Pancreas (tissue), 10 donors: ENCODE data around the gene C18orf63. TPM values are rescaled to one million over a fixed set of nuclear protein-coding genes. Genes with fewer than 3 reads are reported as not detected.
A peak's percentile ranks its signal among the peaks of the same experiment; 100 is the strongest.

Experiments used
- ATAC-seq, 4 donors: fragments of 200-7000 bp; cut with Tn5 transposase; one replicate each; pipeline versions ENCODE4 v1.8.0 to v1.9.1; 2020; ENCODE audit warnings: mild to moderate bottlenecking in 4 of 4, moderate library complexity in 4 of 4
- DNase-seq, 6 donors: peaks; one replicate each; pipeline ENCODE4 v3.0.0-alpha.2; 2020
- FAIRE-seq: peaks from 2 replicates; lab custom pipeline; 2012; peaks lifted over from hg19 to GRCh38; lab: Jason Lieb, UNC
- H3K27ac ChIP-seq, 4 donors: fragments of 200-600 bp; sonication (generic); 1 replicate in 3 of 4; 2 replicates in 1 of 4; pipeline versions ENCODE4 v1.5.0 to v1.8.0; 2020
- H3K27me3 ChIP-seq, 4 donors: fragments of 200-600 bp; one replicate each; pipeline ENCODE4 v1.8.0; 2021
- H3K36me3 ChIP-seq, 3 donors: fragments of 200-600 bp; sonication (generic) in 1 of 3; one replicate each; pipeline versions ENCODE4 v1.5.0 to v1.8.0; 2020 to 2021
- H3K4me1 ChIP-seq, 3 donors: fragments of 200-600 bp; one replicate each; pipeline ENCODE4 v1.8.0; 2021
- H3K4me3 ChIP-seq, 4 donors: fragments of 200-600 bp; sonication (generic) in 2 of 4; one replicate each; pipeline versions ENCODE4 v1.5.0 to v1.8.0; 2020 to 2021
- H3K9me3 ChIP-seq, 4 donors: fragments of 200-600 bp; one replicate each; pipeline ENCODE4 v1.8.0; 2021
- WGBS, 2 donors: extraction: QIAGEN DNeasy Blood & Tissue Kit; methylation state at CpG; one replicate each; pipeline ENCODE4 v1.1.7; 2013; 5-methylcytosine and 5-hydroxymethylcytosine counted together
- intact Hi-C, 3 donors: fragments of 100-400 bp; cut with DNase I; formaldehyde crosslinking; loops; one replicate each; pipeline versions ENCODE4 v1.11.1 to v1.14.2; 2022
- polyA plus RNA-seq, 2 donors: library from polyadenylated mRNA; stranded (reverse); fragments of 200-250 nt; gene quantifications; one replicate each; pipeline ENCODE4 v1.2.3, GENCODE V29; 2013
- total RNA-seq, 6 donors: library from RNA; stranded (reverse); fragmentation: NEBNext Ultra II Directional in 4 of 6; extraction: Animal tissue kit (Norgen Biotek cat#: 25700) in 4 of 6; gene quantifications; one replicate each; pipeline versions ENCODE4 v1.2.1 to v1.2.4, GENCODE V29; 2021 to 2023
- TF ChIP-seq, protein P1 (sequence below), 4 donors: fragments of 200-600 bp; sonication (generic) in 3 of 4; IDR thresholded peaks; one replicate each; pipeline versions ENCODE4 v1.5.0 to v1.8.0; 2021; ENCODE audit warnings: antibody characterized with exemption in 4 of 4
- donor health status: healthy with polysubstance abuse.
- donor health status: DM: no; HTN: no; CAD: no; lungs with moderate emphysema.
- donor health status: DM: no; HTN: no; CAD: no.
- donor health status: control.
- donor health status: control.
- donor health status: Bipolar disorder and iron deficiency.
- donor health status: DM: yes; HTN: yes; CAD: no.
- donor health status: DM: no; HTN: no; CAD: no.
- donor health status: DM: no; HTN: no; CAD: no.
- donor health status: DM: yes; HTN: yes; CAD: no.

The C18orf63 gene
- total and polyA plus RNA-seq, 8 donors: not detected

DNA sequence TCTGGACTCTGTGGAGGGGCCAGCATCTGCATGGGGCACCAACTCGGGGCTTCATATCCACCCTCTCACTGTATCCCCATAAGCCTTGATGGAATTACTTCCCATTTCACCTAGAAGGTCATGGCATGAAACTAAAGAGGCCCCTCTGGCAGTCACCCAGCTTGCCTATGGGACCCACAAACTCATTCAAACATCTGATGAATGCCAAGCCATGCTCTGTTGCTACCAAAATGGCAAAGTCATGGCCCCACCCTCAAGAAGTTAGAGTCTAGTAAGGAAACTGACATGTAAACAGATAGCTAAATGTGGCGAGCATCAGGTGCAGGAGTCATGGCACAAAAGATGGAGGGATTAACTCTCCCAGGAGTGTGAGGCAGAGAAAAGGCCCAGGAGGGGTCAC, 38.3 kb upstream of the C18orf63 start:
- TF ChIP-seq, protein P1, sequence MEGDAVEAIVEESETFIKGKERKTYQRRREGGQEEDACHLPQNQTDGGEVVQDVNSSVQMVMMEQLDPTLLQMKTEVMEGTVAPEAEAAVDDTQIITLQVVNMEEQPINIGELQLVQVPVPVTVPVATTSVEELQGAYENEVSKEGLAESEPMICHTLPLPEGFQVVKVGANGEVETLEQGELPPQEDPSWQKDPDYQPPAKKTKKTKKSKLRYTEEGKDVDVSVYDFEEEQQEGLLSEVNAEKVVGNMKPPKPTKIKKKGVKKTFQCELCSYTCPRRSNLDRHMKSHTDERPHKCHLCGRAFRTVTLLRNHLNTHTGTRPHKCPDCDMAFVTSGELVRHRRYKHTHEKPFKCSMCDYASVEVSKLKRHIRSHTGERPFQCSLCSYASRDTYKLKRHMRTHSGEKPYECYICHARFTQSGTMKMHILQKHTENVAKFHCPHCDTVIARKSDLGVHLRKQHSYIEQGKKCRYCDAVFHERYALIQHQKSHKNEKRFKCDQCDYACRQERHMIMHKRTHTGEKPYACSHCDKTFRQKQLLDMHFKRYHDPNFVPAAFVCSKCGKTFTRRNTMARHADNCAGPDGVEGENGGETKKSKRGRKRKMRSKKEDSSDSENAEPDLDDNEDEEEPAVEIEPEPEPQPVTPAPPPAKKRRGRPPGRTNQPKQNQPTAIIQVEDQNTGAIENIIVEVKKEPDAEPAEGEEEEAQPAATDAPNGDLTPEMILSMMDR (IDR thresholded peaks at IDR 0.05): no peak
- H3K4me3 ChIP-seq: no peak overlapping the region
- no peaks in the 10 kb centered on the region for H3K36me3 ChIP-seq
- no peak for DNase-seq
- intact Hi-C loops: no loop called here
- H3K27ac ChIP-seq: no peak overlapping the region
- H3K27me3 ChIP-seq: no peaks in the 10 kb centered on the region
- no peak for FAIRE-seq
- no peak for ATAC-seq
- peaks cover 36 to 64% (median 63%) of the 10 kb centered on the region in 3 donors for H3K4me1 ChIP-seq
- no peaks in the 10 kb centered on the region for H3K9me3 ChIP-seq
- 73 to 79% methylated on average over 2 of the region's 2 CpGs for WGBS, 2 donors

DNA sequence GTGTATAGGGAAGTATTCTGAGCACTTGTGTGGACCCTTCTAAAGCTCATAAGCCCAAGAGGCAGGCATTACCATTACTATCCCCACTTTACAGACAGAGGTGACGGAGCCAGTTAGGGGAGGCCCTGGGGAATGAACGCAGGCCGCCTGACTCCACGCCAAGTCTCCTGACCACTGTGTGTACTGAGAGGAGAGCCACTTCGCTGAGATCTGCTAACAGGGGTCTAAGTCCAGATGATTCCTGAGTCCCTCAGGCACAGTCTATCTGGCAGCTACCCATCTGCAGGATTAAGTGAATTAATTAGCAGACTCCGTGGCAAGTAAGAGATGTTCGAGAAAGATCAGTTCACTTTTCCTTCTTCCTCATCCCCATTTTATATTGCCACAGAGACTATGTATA, 37.6 kb upstream of the C18orf63 start:
- peak overlapping the region in 2 of 4 donors; percentile 2 to 43 for H3K27ac ChIP-seq
- ATAC-seq (peak in 3 of 4 donors; percentile 14 to 35 (median 22)), DNase-seq (no peak), FAIRE-seq (no peak)
- no peaks in the 10 kb centered on the region for H3K9me3 ChIP-seq
- WGBS, 2 donors: 43 to 48% methylated on average over 7 of the region's 7 CpGs
- H3K4me1 ChIP-seq: peaks cover 43 to 68% (median 66%) of the 10 kb centered on the region in 3 donors
- no peaks in the 10 kb centered on the region for H3K27me3 ChIP-seq
- H3K4me3 ChIP-seq: no peak overlapping the region
- intact Hi-C loops: no loop called here
- TF ChIP-seq, protein P1 (IDR thresholded peaks at IDR 0.05): no peak
- no peaks in the 10 kb centered on the region for H3K36me3 ChIP-seq

DNA sequence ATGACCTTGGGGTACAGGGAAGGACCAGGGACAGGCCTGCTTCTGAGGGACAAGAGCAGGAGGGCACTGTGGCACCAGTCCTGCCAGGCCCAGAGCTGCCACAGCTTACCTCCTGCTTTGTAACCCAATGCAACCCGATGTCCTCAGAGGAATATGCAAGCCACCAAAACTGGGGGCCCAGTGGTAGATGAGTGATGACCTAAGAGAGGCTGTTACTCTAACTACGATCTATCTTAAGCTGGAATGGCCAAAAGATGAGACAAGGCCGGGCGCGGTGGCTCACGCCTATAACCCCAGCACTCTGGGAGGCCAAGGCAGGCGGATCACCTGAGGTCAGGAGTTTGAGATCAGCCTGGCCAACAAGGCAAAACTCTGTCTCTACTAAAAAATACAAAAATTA, 36.7 kb upstream of the C18orf63 start:
- Histone ChIP-seq H3K36me3 (no peaks in the 10 kb centered on the region), H3K4me1 (peaks cover 43 to 69% (median 65%) of the 10 kb centered on the region in 3 donors), H3K27ac (peak overlapping the region in 2 of 4 donors; percentile 11 to 43), H3K9me3 (no peaks in the 10 kb centered on the region), H3K27me3 (no peaks in the 10 kb centered on the region), H3K4me3 (no peak overlapping the region)
- DNase-seq: no peak
- no peak for FAIRE-seq
- ATAC-seq: peak in 2 of 4 donors; percentile 21 to 22
- TF ChIP-seq, protein P1 (IDR thresholded peaks at IDR 0.05): no peak
- 71 to 74% methylated on average over 7 of the region's 7 CpGs for whole genome bisulfite sequencing, 2 donors
- intact Hi-C loops: no loop called here

DNA sequence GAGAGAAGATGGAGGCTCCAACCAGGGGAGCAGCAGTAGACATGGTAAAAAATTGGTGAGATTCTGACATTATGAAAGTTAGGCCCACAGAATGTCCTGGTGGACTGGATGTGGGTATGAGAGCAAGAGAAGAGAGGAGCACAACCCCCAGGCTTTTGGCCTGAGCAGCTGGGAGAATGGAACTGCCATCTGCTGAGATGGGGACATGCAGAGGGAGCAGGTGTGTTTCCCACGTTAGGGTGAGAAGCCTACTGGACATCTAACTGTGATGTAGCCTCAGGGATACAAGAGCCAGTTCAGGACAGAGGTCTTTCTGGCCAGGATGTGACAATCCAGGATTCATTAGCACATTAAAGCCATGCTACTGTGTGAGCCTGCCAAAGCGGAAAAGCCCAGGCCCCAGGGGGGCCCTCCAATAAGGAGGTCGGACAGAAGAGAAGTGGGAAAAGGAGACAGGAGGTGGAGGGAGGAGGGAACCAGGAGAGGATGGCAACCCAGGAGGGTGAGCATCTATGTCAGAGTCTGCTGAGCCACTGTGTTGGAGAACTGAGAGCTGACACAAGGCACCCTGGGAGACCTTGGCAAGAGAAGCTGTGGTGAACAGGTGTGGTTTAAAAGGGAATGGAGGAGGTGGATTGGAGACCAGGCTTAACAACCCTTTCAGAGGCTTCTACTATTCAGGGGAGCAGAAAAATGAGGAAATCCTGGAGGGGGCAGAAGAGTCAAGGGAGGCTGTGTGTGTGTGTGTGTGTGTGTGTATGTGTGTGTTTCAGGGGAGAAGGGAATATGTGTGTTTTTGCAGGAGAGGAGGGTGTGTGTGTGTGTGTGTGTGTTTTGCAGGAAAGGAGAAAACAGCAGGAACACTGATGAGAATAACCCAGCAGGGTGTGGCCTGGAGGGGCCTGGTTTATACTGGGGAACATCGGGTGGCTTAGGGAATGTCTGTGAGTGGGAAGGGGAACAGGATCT, 34.3 kb upstream of the C18orf63 start:
- FAIRE-seq (no peak), DNase-seq (no peak), ATAC-seq (peak; percentile 24 to 48 (median 28))
- H3K36me3 ChIP-seq: no peaks in the 10 kb centered on the region
- peak overlapping the region; percentile 54 to 92 (median 76) for H3K27ac ChIP-seq
- WGBS, 2 donors: 34 to 46% methylated on average over 4 of the region's 4 CpGs
- H3K4me1 ChIP-seq: peaks cover 51 to 79% (median 76%) of the 10 kb centered on the region in 3 donors
- H3K27me3 ChIP-seq: no peaks in the 10 kb centered on the region
- intact Hi-C loops: no loop called here
- no peak overlapping the region for H3K4me3 ChIP-seq
- TF ChIP-seq, protein P1 (IDR thresholded peaks at IDR 0.05): no peak
- no peaks in the 10 kb centered on the region for H3K9me3 ChIP-seq
